Tibial nerve (tissue), 4 donors: ENCODE data around the gene SSR4. TPM values are rescaled to one million over a fixed set of nuclear protein-coding genes. Genes with fewer than 3 reads are reported as not detected.
"Not testable (repeated sequence)": the region's sequence is repeated elsewhere in the genome, so short reads cannot be mapped to it uniquely, and the experiment has no call there.

Experiments
- DNase-seq, 2 donors: peaks; one replicate each; pipeline ENCODE4 v3.0.0-alpha.2; 2019; ENCODE audit warnings: low spot score in 2 of 2
- H3K27ac ChIP-seq, 4 donors: fragments of 200-600 bp; sonication (generic) in 3 of 4; one replicate each; pipeline ENCODE4 v1.5.1; 2017 to 2019; ENCODE audit warnings: mild to moderate bottlenecking in 1 of 4
- H3K27me3 ChIP-seq, 2 donors: fragments of 200-600 bp; sonication (generic) in 1 of 2; one replicate each; pipeline versions ENCODE4 v1.5.1 to v1.6.0; 2017 to 2019
- H3K36me3 ChIP-seq, 3 donors: fragments of 200-600 bp; sonication (generic); one replicate each; pipeline ENCODE4 v1.5.1; 2018 to 2019
- H3K4me1 ChIP-seq, 4 donors: fragments of 200-600 bp; sonication (generic) in 3 of 4; one replicate each; pipeline ENCODE4 v1.5.1; 2017 to 2019
- H3K4me3 ChIP-seq, 4 donors: fragments of 200-600 bp; sonication (generic) in 3 of 4; one replicate each; pipeline ENCODE4 v1.5.1; 2017 to 2019; ENCODE audit warnings: mild to moderate bottlenecking in 1 of 4, moderate library complexity in 1 of 4
- H3K9me3 ChIP-seq, 4 donors: fragments of 200-600 bp; sonication (generic) in 3 of 4; one replicate each; pipeline ENCODE4 v1.5.1; 2017 to 2019
- EP300 ChIP-seq, 2 donors: sonication (generic); formaldehyde crosslinking; IDR thresholded peaks; one replicate each; pipeline ENCODE4 v1.6.1; 2017; ENCODE audit warnings: antibody characterized with exemption in 2 of 2, mild to moderate bottlenecking in 1 of 2
- POLR2A ChIP-seq, 2 donors: fragments of 450-650 bp; IDR thresholded peaks; one replicate each; pipeline ENCODE4 v1.6.1; 2017; ENCODE audit warnings: antibody characterized with exemption in 2 of 2, mild to moderate bottlenecking in 2 of 2, moderate library complexity in 2 of 2
- WGBS, 2 donors: methylation state at CpG; one replicate each; pipeline ENCODE4 v1.1.5; 2018; 5-methylcytosine and 5-hydroxymethylcytosine counted together
- total RNA-seq, 4 donors: library from RNA; depleted of rRNA; stranded (reverse); fragments of >200 nt; gene quantifications; one replicate each; pipeline ENCODE4 v1.1.0, GENCODE V29; 2016
- TF ChIP-seq, protein P1 (sequence below), 5 experiments: fragments of 200-600 bp in 3 of 5; fragments of 450-650 bp in 2 of 5; sonication (generic) in 3 of 5; IDR thresholded peaks; one replicate each; pipeline ENCODE4 v1.5.1; 2016 to 2019; ENCODE audit warnings: antibody characterized with exemption in 5 of 5, mild to moderate bottlenecking in 3 of 5, moderate library complexity in 2 of 5

Gene SSR4
- 100 to 1,000 TPM in 3 of 4 donors, 10 to 100 TPM in 1; 93.6 to 156 (median 131) TPM for total RNA-seq

DNA sequence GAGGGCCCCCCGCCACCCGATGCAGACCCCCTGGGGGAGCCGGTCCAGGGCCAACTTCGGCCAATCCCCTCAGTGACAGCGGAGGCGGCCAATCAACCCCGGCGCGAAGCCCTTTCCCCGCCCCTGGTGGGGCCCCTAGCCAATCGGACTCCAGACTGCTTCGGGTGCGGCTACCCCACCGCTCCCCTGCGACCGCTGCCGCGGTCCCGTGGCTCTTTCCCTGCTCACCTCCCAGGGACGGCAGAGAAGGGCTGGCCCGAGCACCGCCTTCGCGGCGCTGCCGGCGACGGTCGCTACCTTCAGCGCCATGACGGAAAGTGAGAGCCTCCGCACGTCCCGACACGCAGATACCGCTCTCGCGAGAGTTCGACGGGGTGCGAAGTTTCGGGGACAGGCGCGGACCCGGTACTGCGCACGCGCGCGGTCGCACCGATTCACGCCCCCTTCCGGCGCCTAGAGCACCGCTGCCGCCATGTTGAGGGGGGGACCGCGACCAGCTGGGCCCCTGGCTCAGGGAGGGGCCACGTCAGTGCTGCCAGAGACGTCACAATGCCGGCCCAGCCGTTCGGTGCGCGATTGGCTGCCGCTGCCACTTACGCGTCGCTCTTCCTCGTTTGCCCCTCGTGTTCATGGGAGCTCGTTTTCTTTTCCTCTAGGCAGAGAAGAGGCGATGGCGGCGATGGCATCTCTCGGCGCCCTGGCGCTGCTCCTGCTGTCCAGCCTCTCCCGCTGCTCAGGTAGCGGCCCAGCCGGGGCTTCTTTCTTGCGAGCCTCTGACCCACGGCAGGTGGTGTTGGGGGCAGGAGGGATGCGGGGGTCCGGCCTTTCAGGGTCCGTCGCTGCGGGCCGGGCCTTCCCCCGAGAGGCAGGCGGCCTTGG, at the start of gene SSR4, which contains the start of gene IDH3G:
Gene SSR4 (plus strand): TSS at position 651 of the 879 bp plus-strand sequence. CDS start 20 bp downstream, at position 671.
Gene IDH3G (minus strand): TSS at position 358 of the 879 bp plus-strand sequence. CDS start 49 bp downstream, at position 309.
- DNase-seq: peak; percentile 85 to 87
- TF ChIP-seq EP300 (IDR thresholded peaks at IDR 0.05): peak; percentile 66 to 82
- TF ChIP-seq POLR2A (IDR thresholded peaks at IDR 0.05): peak in 1 of 2 donors; percentile 50
- TF ChIP-seq, protein P1, sequence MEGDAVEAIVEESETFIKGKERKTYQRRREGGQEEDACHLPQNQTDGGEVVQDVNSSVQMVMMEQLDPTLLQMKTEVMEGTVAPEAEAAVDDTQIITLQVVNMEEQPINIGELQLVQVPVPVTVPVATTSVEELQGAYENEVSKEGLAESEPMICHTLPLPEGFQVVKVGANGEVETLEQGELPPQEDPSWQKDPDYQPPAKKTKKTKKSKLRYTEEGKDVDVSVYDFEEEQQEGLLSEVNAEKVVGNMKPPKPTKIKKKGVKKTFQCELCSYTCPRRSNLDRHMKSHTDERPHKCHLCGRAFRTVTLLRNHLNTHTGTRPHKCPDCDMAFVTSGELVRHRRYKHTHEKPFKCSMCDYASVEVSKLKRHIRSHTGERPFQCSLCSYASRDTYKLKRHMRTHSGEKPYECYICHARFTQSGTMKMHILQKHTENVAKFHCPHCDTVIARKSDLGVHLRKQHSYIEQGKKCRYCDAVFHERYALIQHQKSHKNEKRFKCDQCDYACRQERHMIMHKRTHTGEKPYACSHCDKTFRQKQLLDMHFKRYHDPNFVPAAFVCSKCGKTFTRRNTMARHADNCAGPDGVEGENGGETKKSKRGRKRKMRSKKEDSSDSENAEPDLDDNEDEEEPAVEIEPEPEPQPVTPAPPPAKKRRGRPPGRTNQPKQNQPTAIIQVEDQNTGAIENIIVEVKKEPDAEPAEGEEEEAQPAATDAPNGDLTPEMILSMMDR (IDR thresholded peaks at IDR 0.05): peak in 2 of 5 experiments; percentile 27 to 45
- Histone ChIP-seq H3K27me3 (no peaks in the 10 kb centered on the region), H3K27ac (peak within 1 kb of the TSS; percentile 82 to 95 (median 94)), H3K4me3 (peak within 1 kb of the TSS; percentile 57 to 73 (median 66)), H3K36me3 (peaks cover 0 to 36% (median 0%) of the 10 kb centered on the region in 3 donors), H3K4me1 (peaks cover 0 to 32% (median 3%) of the 10 kb centered on the region in 4 donors), H3K9me3 (no peaks in the 10 kb centered on the region)
- WGBS, 2 donors: 0 to 43% methylated on average over 13 to 88 of the region's 92 CpGs

DNA sequence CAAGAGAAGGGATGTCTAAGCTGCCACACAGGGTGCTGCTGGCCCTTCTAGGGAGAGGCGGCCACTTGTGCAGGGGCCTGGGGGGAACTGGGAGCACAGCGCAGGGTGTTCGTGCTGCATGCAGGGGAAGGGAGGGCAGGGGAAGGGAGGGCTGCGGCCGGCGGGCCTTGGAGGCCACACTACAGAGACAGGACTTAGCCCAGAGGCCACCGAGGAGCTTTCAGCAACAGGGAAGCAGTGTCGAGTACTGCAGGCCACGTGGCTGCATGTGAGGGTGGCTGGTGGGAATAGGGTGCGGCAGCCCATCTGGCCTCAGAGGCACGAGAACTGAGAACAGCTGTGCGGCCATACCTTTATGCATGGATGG, 49.4 kb upstream of the SSR4 start:
- H3K4me3 ChIP-seq, DNase-seq, H3K27me3 ChIP-seq, H3K9me3 ChIP-seq, H3K36me3 ChIP-seq: not testable (repeated sequence)
- WGBS, 2 donors: 12 to 74% methylated on average over 6 to 12 of the region's 12 CpGs
- Histone ChIP-seq H3K4me1 (peaks cover 0 to 17% (median 4%) of the 10 kb centered on the region in 4 donors), H3K27ac (peak overlapping the region in 1 of 4 donors; percentile 81)

DNA sequence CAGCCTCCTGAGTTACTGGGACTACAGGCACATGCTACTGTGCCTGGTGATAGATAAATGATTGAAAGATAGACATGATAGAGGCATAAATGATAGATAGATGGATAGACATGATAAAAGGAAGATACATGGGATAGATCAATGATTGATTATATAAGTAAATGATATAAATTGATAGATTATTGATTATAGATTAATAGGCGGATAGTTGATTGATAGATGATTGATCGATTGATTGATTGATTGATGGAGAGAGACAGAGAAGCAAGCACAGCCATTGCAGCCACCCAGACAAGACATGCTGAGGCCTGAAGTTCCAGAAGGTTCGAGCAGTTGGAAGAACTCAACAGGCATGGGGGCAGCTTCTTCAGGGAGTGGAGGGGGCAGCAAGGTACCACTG, 48.1 kb upstream of the SSR4 start:
- Histone ChIP-seq H3K4me3 (no peak overlapping the region), H3K27me3 (no peaks in the 10 kb centered on the region), H3K9me3 (no peaks in the 10 kb centered on the region), H3K27ac (no peak overlapping the region), H3K36me3 (no peaks in the 10 kb centered on the region), H3K4me1 (peaks cover 0 to 17% (median 4%) of the 10 kb centered on the region in 4 donors)
- 88 to 100% methylated on average over 3 of the region's 3 CpGs for WGBS, 2 donors
- DNase-seq: no peak
- TF ChIP-seq, protein P1 (IDR thresholded peaks at IDR 0.05): no peak
- no peak for TF ChIP-seq POLR2A (IDR thresholded peaks at IDR 0.05)
- TF ChIP-seq EP300 (IDR thresholded peaks at IDR 0.05): no peak

DNA sequence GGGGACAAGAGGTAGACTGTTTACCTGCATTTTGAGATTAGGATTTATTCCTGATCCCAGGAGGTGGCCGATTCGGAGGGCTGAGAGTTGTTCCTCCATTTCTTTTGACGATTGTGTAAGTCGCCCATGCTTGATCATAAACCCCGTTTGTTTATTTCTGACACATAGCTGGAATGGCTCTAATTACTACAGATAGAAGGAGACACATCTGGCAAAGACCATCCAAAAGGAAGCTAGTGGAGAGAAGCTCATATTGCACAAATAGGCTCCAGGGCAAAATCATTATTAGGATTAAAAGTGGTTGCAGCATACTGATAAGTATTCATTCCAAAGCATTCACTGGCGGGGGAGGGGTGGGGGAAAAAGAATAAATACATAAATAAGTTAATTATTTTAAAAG, 47.5 kb upstream of the SSR4 start:
- not testable (repeated sequence) for DNase-seq, H3K9me3 ChIP-seq, H3K27ac ChIP-seq, H3K27me3 ChIP-seq, H3K36me3 ChIP-seq, H3K4me3 ChIP-seq
- WGBS, 2 donors: 85 to 90% methylated on average over 6 of the region's 6 CpGs
- H3K4me1 ChIP-seq: peaks cover 0 to 17% (median 4%) of the 10 kb centered on the region in 4 donors

DNA sequence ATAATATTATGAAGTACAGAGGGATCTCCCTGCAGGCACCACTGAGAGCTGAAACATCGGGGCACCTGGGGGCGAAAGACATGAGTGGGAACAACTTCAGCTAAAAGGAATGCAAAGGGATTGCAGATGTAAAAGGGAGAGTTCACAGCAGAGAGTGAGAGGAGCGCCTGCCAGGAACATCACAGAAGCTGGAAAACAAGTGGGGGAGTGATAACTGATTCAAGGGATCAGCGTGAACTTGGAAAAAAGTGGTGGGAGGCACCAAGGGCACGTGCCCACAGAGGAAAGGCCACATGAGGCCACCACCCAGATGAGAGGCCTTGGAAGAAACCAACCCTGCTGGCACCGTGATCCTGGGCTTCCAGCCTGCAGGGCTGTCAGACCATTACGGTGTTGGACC, 45.5 kb upstream of the SSR4 start:
- DNase-seq, H3K4me3 ChIP-seq, H3K27me3 ChIP-seq, H3K36me3 ChIP-seq, H3K27ac ChIP-seq, H3K9me3 ChIP-seq, H3K4me1 ChIP-seq: not testable (repeated sequence)
- WGBS, 2 donors: 68 to 77% methylated on average over 7 of the region's 7 CpGs

DNA sequence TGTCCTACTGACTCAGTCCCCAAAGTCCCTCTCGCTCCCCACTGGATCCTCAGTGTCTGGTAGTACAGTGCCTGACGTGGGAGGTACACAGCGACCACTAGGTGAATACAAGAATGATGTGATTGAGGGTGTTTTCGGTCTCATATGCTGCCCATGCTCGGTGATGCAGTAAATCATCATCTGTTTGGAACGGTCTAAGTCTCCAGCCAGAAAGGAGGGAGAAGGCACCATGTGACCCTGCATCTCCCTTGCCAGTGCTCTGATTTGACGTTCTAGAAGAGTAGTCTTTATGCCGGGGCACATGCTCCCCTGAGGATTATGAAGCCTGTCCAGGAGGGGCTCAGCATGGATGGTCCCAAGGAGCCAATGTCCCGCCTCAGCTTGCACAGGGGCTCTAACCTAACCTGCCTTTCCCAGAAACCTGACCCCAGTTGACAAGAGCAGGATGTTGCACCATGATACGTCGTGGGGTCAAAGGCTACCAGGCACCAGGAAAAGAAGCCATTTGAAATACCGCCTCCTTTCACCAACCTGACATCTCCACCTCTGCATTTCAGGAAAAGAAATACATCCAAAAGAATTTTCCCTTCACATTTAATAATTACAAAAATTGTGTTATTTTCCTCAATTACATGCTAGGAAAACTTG, 44.2 kb upstream of the SSR4 start:
- H3K27ac ChIP-seq: no peak overlapping the region
- H3K27me3 ChIP-seq: no peaks in the 10 kb centered on the region
- no peaks in the 10 kb centered on the region for H3K36me3 ChIP-seq
- TF ChIP-seq POLR2A (IDR thresholded peaks at IDR 0.05): no peak
- TF ChIP-seq, protein P1 (IDR thresholded peaks at IDR 0.05): no peak
- TF ChIP-seq EP300 (IDR thresholded peaks at IDR 0.05): no peak
- no peak for DNase-seq
- no peaks in the 10 kb centered on the region for H3K4me1 ChIP-seq
- H3K9me3 ChIP-seq: no peaks in the 10 kb centered on the region
- 69 to 88% methylated on average over 8 to 12 of the region's 12 CpGs for WGBS, 2 donors
- H3K4me3 ChIP-seq: no peak overlapping the region
